ENCODE measurements around the gene ABCE1. TPM values are rescaled to one million over a fixed set of nuclear protein-coding genes. Genes with fewer than 3 reads are reported as not detected.

The ABCE1 gene
- total RNA-seq (10 to 100 TPM; 35.1 to 65.9 TPM), polyA plus RNA-seq (ENCODE audit: insufficient read length in 6 of 6) (10 to 100 TPM; 68.8 to 91.9 (median 79.2) TPM)
- long read RNA-seq, donor 1, partial matches to known transcripts, result 36 of 40 reads
- long read RNA-seq, donor 1, other reads (novel, unspliced or antisense), result 0 of 40 reads
- long read RNA-seq, donor 2, transcript ABCE1-201 (18 exons, 3,921 nt), result major isoform, 6 of 26 reads
- long read RNA-seq, donor 2, partial matches to known transcripts, result 20 of 26 reads
- long read RNA-seq, donor 2, other reads (novel, unspliced or antisense), result 0 of 26 reads
- long read RNA-seq, donor 3, transcript ABCE1-201 (18 exons, 3,921 nt), result major isoform, 9 of 19 reads
- long read RNA-seq, donor 3, partial matches to known transcripts, result 9 of 19 reads
- long read RNA-seq, donor 3, other reads (novel, unspliced or antisense), result 0 of 19 reads
- long read RNA-seq, donor 4, partial matches to known transcripts, result 2 of 5 reads
- long read RNA-seq, donor 4, other reads (novel, unspliced or antisense), result 1 of 5 reads
- long read RNA-seq, donor 5, transcript ABCE1-201 (18 exons, 3,921 nt), result major isoform, 6 of 15 reads
- long read RNA-seq, donor 5, partial matches to known transcripts, result 8 of 15 reads
- long read RNA-seq, donor 5, other reads (novel, unspliced or antisense), result 0 of 15 reads
- long read RNA-seq, donor 6, transcript ABCE1-201 (18 exons, 3,921 nt), result major isoform, 7 of 13 reads
- long read RNA-seq, donor 6, partial matches to known transcripts, result 6 of 13 reads
- long read RNA-seq, donor 6, other reads (novel, unspliced or antisense), result 0 of 13 reads
- long read RNA-seq, donor 7, transcript ABCE1-201 (18 exons, 3,921 nt), result major isoform, 5 of 20 reads
- long read RNA-seq, donor 7, partial matches to known transcripts, result 15 of 20 reads
- long read RNA-seq, donor 7, other reads (novel, unspliced or antisense), result 0 of 20 reads
- long read RNA-seq, donor 8, transcript ABCE1-201 (18 exons, 3,921 nt), result major isoform, 9 of 25 reads
- long read RNA-seq, donor 8, partial matches to known transcripts, result 15 of 25 reads
- long read RNA-seq, donor 8, other reads (novel, unspliced or antisense), result 0 of 25 reads
- long read RNA-seq, donor 9, result 0 reads
- long read RNA-seq, donor 10, partial matches to known transcripts, result 0 of 1 reads
- long read RNA-seq, donor 10, other reads (novel, unspliced or antisense), result 0 of 1 reads
- long read RNA-seq, donor 11, transcript ABCE1-201 (18 exons, 3,921 nt), result major isoform, 6 of 13 reads
- long read RNA-seq, donor 11, partial matches to known transcripts, result 6 of 13 reads
- long read RNA-seq, donor 11, other reads (novel, unspliced or antisense), result 0 of 13 reads
- long read RNA-seq, donor 12, transcript ABCE1-201 (18 exons, 3,921 nt), result major isoform, 9 of 24 reads
- long read RNA-seq, donor 12, partial matches to known transcripts, result 14 of 24 reads
- long read RNA-seq, donor 12, other reads (novel, unspliced or antisense), result 0 of 24 reads

DNA sequence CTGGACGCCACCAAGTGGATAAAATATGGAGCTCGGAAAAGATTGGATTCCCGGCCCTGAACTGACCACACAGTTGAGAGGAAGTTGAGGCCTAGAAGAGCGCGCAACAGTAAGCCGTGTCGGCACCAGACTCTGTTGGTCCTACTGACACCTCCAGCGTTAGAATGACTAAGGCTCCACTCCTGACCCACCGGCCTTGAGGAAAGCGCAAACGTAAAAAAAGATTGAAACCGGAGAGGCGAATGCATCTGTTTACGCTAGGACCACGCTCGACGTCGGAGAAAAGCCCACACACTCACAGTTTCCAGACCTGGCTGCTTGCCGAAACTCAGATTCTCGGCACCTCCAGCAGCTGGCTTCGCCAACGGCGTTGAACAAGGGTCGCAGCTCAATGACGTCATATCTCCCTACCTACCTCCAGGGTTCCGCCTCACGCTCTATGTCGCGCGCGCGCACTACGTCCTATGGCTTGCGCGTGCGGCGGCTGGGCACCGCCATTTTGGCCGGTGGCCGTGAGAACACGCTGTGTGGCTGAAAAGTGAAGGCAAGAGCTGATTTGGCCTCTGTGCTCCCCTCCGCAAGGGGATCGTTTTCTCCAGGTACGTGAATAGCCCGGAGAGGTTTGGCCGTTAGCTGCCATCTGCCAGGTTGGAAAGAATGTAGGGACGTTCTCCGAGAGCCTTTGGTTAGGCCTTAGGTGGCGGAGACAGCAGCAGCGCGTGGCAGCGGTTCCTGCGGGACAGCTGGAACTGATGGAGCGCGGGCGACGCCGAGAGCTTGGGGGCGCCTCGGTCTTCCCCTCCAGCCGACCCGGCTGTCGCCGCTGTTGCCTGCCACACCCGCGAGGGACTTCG lies at the start of gene ABCE1, which contains the start of gene ANAPC10:
Gene ABCE1 (plus strand): TSS at position 491 of the 854 bp plus-strand sequence. CDS start 6,102 bp downstream, outside the sequence.
Gene ANAPC10 (minus strand): TSS at position 376 of the 854 bp plus-strand sequence. CDS start 2,097 bp downstream, outside the sequence.
- peak within 1 kb of the TSS; percentile 92 to 95 for H3K27ac ChIP-seq
- peak within 1 kb of the TSS; percentile 83 to 88 for H3K4me3 ChIP-seq
- H3K9me3 ChIP-seq, result peaks cover 0 to 9% of the 10 kb centered on the region in 2 donors
- peak; percentile 96 to 98 (median 96) for DNase-seq
- intact Hi-C loops (cut with DNase I), result no loop called here
- H3K4me1 ChIP-seq, result peaks cover 18 to 44% of the 10 kb centered on the region in 2 donors
- peak; percentile 97 for ATAC-seq
- TF ChIP-seq, protein P1, sequence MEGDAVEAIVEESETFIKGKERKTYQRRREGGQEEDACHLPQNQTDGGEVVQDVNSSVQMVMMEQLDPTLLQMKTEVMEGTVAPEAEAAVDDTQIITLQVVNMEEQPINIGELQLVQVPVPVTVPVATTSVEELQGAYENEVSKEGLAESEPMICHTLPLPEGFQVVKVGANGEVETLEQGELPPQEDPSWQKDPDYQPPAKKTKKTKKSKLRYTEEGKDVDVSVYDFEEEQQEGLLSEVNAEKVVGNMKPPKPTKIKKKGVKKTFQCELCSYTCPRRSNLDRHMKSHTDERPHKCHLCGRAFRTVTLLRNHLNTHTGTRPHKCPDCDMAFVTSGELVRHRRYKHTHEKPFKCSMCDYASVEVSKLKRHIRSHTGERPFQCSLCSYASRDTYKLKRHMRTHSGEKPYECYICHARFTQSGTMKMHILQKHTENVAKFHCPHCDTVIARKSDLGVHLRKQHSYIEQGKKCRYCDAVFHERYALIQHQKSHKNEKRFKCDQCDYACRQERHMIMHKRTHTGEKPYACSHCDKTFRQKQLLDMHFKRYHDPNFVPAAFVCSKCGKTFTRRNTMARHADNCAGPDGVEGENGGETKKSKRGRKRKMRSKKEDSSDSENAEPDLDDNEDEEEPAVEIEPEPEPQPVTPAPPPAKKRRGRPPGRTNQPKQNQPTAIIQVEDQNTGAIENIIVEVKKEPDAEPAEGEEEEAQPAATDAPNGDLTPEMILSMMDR (IDR thresholded peaks at IDR 0.05), result no peak
- H3K27me3 ChIP-seq, result no peaks in the 10 kb centered on the region
- H3K36me3 ChIP-seq, result peaks cover 0 to 28% of the 10 kb centered on the region in 2 donors

DNA sequence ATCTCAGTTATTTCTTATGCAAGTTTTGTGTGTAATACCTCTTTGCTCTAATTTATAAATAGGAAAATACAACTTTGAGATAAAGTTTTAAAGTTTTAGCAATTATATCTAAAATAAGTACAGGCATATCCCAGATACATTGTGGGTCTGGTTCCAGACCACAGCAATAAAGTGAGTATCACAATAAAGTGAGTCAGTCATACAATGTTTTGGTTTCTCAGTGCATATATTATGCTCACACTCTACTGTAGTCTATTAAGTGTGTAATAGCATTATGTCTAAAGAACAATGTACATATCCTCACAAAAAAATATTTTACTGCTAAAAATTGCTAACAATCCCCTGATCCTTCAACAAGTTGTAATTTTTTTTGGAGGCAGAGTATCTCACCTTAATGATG lies 49.3 kb upstream of the ABCE1 start:
- DNase-seq (no peak), ATAC-seq (no peak)
- no peak overlapping the region for H3K4me3 ChIP-seq
- no peaks in the 10 kb centered on the region for H3K9me3 ChIP-seq
- H3K4me1 ChIP-seq, result no peaks in the 10 kb centered on the region
- H3K36me3 ChIP-seq, result peaks cover 0 to 10% of the 10 kb centered on the region in 2 donors
- H3K27ac ChIP-seq, result no peak overlapping the region
- TF ChIP-seq, protein P1 (IDR thresholded peaks at IDR 0.05), result no peak
- intact Hi-C loops (cut with DNase I), result no loop called here
- no peaks in the 10 kb centered on the region for H3K27me3 ChIP-seq

DNA sequence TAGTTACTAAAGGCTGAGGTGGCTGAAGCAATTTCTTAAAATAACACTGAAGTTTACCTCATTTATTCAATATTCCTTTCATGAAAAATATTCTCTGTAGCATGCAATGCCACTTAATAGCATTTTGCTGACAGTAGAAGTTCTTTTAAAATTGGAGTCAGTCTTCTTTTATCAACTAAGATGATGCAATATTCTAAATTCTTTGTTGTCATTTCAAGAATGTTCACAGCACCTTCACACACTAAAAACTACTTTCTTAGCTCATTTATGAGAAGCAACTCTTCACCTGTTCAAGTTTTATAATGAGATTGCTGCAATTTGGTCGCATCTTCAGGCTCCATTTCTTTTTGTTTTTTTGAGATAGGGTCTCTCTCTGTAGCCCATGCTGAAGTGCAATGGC lies 48.9 kb upstream of the ABCE1 start:
- Histone ChIP-seq H3K27ac (no peak overlapping the region), H3K27me3 (no peaks in the 10 kb centered on the region), H3K4me1 (no peaks in the 10 kb centered on the region), H3K9me3 (no peaks in the 10 kb centered on the region), H3K36me3 (peaks cover 0 to 10% of the 10 kb centered on the region in 2 donors), H3K4me3 (no peak overlapping the region)
- TF ChIP-seq, protein P1 (IDR thresholded peaks at IDR 0.05), result no peak
- intact Hi-C loops (cut with DNase I), result no loop called here
- no peak for ATAC-seq
- no peak for DNase-seq

DNA sequence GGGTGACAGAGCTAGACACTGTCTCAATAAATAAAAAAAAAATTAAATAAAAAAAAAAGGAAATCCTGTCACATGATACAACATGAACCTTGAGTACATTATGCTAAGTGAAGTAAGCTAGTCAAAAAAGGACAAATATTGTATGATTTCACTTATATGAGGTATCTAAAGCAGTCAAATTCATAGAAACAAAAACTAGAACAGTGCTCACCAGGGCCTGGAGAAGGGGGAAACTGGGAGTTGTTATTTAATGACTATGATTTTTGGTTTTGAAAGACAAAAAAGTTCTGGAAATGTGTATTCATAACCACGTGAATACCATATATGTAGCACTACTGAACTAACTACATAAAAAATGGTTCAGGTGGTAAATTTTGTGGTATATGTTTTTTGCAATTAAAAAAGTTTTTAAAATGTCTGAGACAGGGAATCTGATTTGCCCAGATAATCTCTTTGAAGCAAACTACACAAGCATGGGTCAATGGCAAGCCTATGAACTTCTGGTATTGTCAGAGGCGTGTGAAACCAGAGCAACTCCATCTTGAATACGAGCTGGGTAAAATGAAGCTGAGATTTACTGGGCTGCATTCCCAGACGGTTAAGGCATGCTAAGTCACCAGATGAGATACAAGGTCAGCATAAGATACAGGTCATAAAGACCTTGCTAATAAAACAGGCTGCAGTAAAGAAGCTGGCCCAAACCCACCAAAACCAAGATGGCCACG lies 42.4 kb upstream of the ABCE1 start:
- Histone ChIP-seq H3K36me3 (peaks cover 0 to 6% of the 10 kb centered on the region in 2 donors), H3K4me1 (no peaks in the 10 kb centered on the region), H3K27me3 (no peaks in the 10 kb centered on the region), H3K4me3 (no peak overlapping the region), H3K9me3 (no peaks in the 10 kb centered on the region), H3K27ac (no peak overlapping the region)
- TF ChIP-seq, protein P1 (IDR thresholded peaks at IDR 0.05), result no peak
- DNase-seq, result no peak
- intact Hi-C loops (cut with DNase I), result no loop called here
- no peak for ATAC-seq
